HepG2 (cell line): Measurements from ENCODE around the gene TM7SF3. TPM values are rescaled to one million over a fixed set of nuclear protein-coding genes. Genes with fewer than 3 reads are reported as not detected.

Source experiments
- BATF2 ChIP-seq: sonication (generic); formaldehyde crosslinking; IDR thresholded peaks from 2 replicates; pipeline ENCODE4 v1.8.0; 2022; ENCODE audit warnings: mild to moderate bottlenecking, missing genetic modification reagents, moderate library complexity
- DPF2 ChIP-seq: sonication (generic); formaldehyde crosslinking; IDR thresholded peaks from 2 replicates; pipeline ENCODE4 v1.4.0; 2020; ENCODE audit warnings: mild to moderate bottlenecking, low read depth, missing genetic modification reagents, borderline replicate concordance
- KAT8 ChIP-seq: IDR thresholded peaks from 2 replicates; pipeline ENCODE4 v1.6.1; 2016; ENCODE audit warnings: missing genetic modification reagents, missing compliant biosample characterization
- MYNN ChIP-seq: sonication (generic); formaldehyde crosslinking; IDR thresholded peaks from 2 replicates; pipeline ENCODE4 v1.4.0; 2020; ENCODE audit warnings: mild to moderate bottlenecking, low read depth, missing genetic modification reagents
- RELA ChIP-seq: sonication (generic); formaldehyde crosslinking; IDR thresholded peaks from 2 replicates; pipeline ENCODE4 v1.4.0; 2020; ENCODE audit warnings: missing genetic modification reagents
- ZBTB1 ChIP-seq: sonication (generic); formaldehyde crosslinking; IDR thresholded peaks from 2 replicates; pipeline ENCODE4 v1.4.0; 2020; ENCODE audit warnings: missing genetic modification reagents, borderline replicate concordance
- ZHX2 ChIP-seq, 2 experiments: sonication (generic) in 1 of 2; formaldehyde crosslinking in 1 of 2; IDR thresholded peaks; 2 replicates each; pipeline versions ENCODE4 v1.6.1 to v1.9.0; 2014 to 2022; ENCODE audit warnings: antibody characterized with exemption in 1 of 2, borderline replicate concordance in 1 of 2, inconsistent platforms in 1 of 2, low read depth in 1 of 2, missing genetic modification reagents in 1 of 2
- ZMYM2 ChIP-seq: sonication (generic); formaldehyde crosslinking; IDR thresholded peaks from 2 replicates; pipeline ENCODE4 v1.8.0; 2022; ENCODE audit warnings: mild to moderate bottlenecking, missing genetic modification reagents
- ZNF121 ChIP-seq: sonication (generic); formaldehyde crosslinking; IDR thresholded peaks from 2 replicates; pipeline ENCODE4 v1.5.0; 2020; ENCODE audit warnings: mild to moderate bottlenecking, missing genetic modification reagents
- ZNF180 ChIP-seq: sonication (generic); formaldehyde crosslinking; IDR thresholded peaks from 2 replicates; pipeline ENCODE4 v1.4.0; 2020; ENCODE audit warnings: low read depth, missing genetic modification reagents, borderline replicate concordance
- ZNF281 ChIP-seq: sonication (generic); formaldehyde crosslinking; IDR thresholded peaks from 2 replicates; pipeline ENCODE4 v1.4.0; 2020; ENCODE audit warnings: missing genetic modification reagents, borderline replicate concordance
- ZNF343 ChIP-seq: sonication (generic); formaldehyde crosslinking; IDR thresholded peaks from 2 replicates; pipeline ENCODE4 v1.4.0; 2020; ENCODE audit warnings: mild to moderate bottlenecking, missing genetic modification reagents
- polyA plus RNA-seq, 8 experiments: library from polyadenylated mRNA; depleted of rRNA in 3 of 8; stranded (reverse) in 7 of 8; unstranded in 1 of 8; fragments of >200 nt; fragmentation: Illumina TruSeq in 4 of 8; extraction: Trizol in 4 of 8; gene quantifications; 2 replicates each; pipeline versions ENCODE4 v1.2.1 to v1.2.3, GENCODE V29; 2011 to 2016; ENCODE audit warnings: low read depth in 4 of 8, missing spikeins in 1 of 8, mixed read lengths in 1 of 8; ENCODE audit not compliant: insufficient read depth in 1 of 8
- total RNA-seq, 5 experiments: library from RNA; depleted of rRNA; stranded (reverse); fragments of >200 nt; fragmentation: Illumina TruSeq; extraction: Trizol; gene quantifications; 2 replicates each; pipeline ENCODE4 v1.2.3, GENCODE V29; 2016; ENCODE audit warnings: low read depth in 1 of 5

Gene TM7SF3
- total and polyA plus RNA-seq, 2 of the 13 experiments (the other 11 are each of a cell fraction or from before 2014, with no cell fraction given): 116 to 142 TPM

- no peak for TF ChIP-seq ZHX2 (IDR thresholded peaks at IDR 0.05; ENCODE audit: low read depth)
- no peak for TF ChIP-seq ZHX2 (CRISPR knock-in tag; IDR thresholded peaks at IDR 0.05; ENCODE audit: borderline replicate concordance)
- no peak for TF ChIP-seq BATF2
- TF ChIP-seq ZNF281 (CRISPR knock-in tag): no peak
- TF ChIP-seq ZNF180: no peak
- no peak for TF ChIP-seq ZNF121
- no peak for TF ChIP-seq ZMYM2 (CRISPR knock-in tag)
- no peak for TF ChIP-seq ZBTB1 (CRISPR knock-in tag)
- TF ChIP-seq RELA (CRISPR knock-in tag): no peak
- no peak for TF ChIP-seq DPF2 (CRISPR knock-in tag)
- no peak for TF ChIP-seq ZNF343 (CRISPR knock-in tag)
- no peak for TF ChIP-seq MYNN
- no peak for TF ChIP-seq KAT8 (CRISPR knock-in tag)
Observed at GRCh38 chr12:26997003-26997402, 17.2 kb downstream of the TM7SF3 start (continued).
